Smooth muscle cell (in vitro differentiated cells): ENCODE data around the gene FIGN. TPM values are rescaled to one million over a fixed set of nuclear protein-coding genes. Genes with fewer than 3 reads are reported as not detected.

Experiments
- DNase-seq: peaks from one replicate; lab custom pipeline; 2025; ENCODE audit not compliant: unreplicated experiment; lab: John Stamatoyannopoulos, UW
- H2AFZ ChIP-seq: fragments of 200-600 bp; sonication (generic); 2 replicates; pipeline ENCODE4 v1.6.0; 2016; ENCODE audit warnings: antibody characterized with exemption, low read depth, mild to moderate bottlenecking
- H3F3A ChIP-seq: fragments of 200-600 bp; sonication (generic); 2 replicates; pipeline ENCODE4 v1.6.0; 2017; ENCODE audit warnings: antibody characterized with exemption, low read depth
- H3K27ac ChIP-seq: fragments of 200-600 bp; sonication (generic); 2 replicates; pipeline ENCODE4 v1.5.1; 2016; ENCODE audit warnings: low read depth, mild to moderate bottlenecking
- H3K27me3 ChIP-seq: fragments of 200-600 bp; sonication (generic); 2 replicates; pipeline ENCODE4 v1.6.1; 2016; ENCODE audit warnings: low read depth, mild to moderate bottlenecking
- H3K36me3 ChIP-seq: fragments of 200-600 bp; sonication (generic); 2 replicates; pipeline ENCODE4 v1.5.1; 2016; ENCODE audit warnings: low read depth
- H3K4me1 ChIP-seq: fragments of 200-600 bp; sonication (generic); 2 replicates; pipeline ENCODE4 v1.5.1; 2016; ENCODE audit warnings: low read depth
- H3K4me2 ChIP-seq: fragments of 200-600 bp; sonication (generic); 2 replicates; pipeline ENCODE4 v1.6.0; 2016; ENCODE audit warnings: mild to moderate bottlenecking
- H3K4me3 ChIP-seq: fragments of 200-600 bp; sonication (generic); 2 replicates; pipeline ENCODE4 v1.5.1; 2016; ENCODE audit warnings: mild to moderate bottlenecking
- H3K79me2 ChIP-seq: fragments of 200-600 bp; sonication (generic); 2 replicates; pipeline ENCODE4 v1.6.0; 2016; ENCODE audit warnings: low read depth, mild to moderate bottlenecking
- H3K9ac ChIP-seq: fragments of 200-600 bp; sonication (generic); 2 replicates; pipeline ENCODE4 v1.6.0; 2016; ENCODE audit warnings: low read depth
- H3K9me3 ChIP-seq: fragments of 200-600 bp; sonication (generic); replicated peaks from 2 replicates; pipeline ENCODE4 v1.5.1; 2016; ENCODE audit warnings: low read depth
- H4K20me1 ChIP-seq: fragments of 200-600 bp; sonication (generic); 2 replicates; pipeline ENCODE4 v1.6.0; 2016; ENCODE audit warnings: low read depth
- CTCF ChIP-seq: fragments of 200-600 bp; sonication (generic); IDR thresholded peaks from 2 replicates; pipeline ENCODE4 v1.5.1; 2017; ENCODE audit warnings: borderline replicate concordance, mild to moderate bottlenecking, antibody characterized with exemption; ENCODE audit not compliant: insufficient read depth, poor library complexity, severe bottlenecking
- WGBS: methylation state at CpG from one replicate; pipeline ENCODE4 v1.1.7; 2016; ENCODE audit warnings: low lambda C conversion rate; 5-methylcytosine and 5-hydroxymethylcytosine counted together
- polyA plus RNA-seq: library from polyadenylated mRNA; unstranded; fragments of >200 nt; fragmentation: Nextera tagmentation; extraction: Ambion mirVana; gene quantifications from 2 replicates; pipeline ENCODE4 v1.2.1, GENCODE V29; 2016
- total RNA-seq: library from RNA; depleted of rRNA; stranded (reverse); fragments of >200 nt; gene quantifications from 2 replicates; pipeline ENCODE4 v1.2.3, GENCODE V29; 2014

Gene FIGN
- total and polyA plus RNA-seq, 2 experiments from 2014 or later: 0.71 to 4.8 TPM

GRCh38 chr2:163753726-163754125 is 17.9 kb upstream of the FIGN start:
- Histone ChIP-seq H2AFZ (no peak overlapping the region), H4K20me1 (no peaks in the 10 kb centered on the region), H3K9me3 (no peaks in the 10 kb centered on the region), H3K4me2 (no peak overlapping the region), H3K36me3 (no peaks in the 10 kb centered on the region), H3K79me2 (no peaks in the 10 kb centered on the region), H3K4me1 (no peaks in the 10 kb centered on the region), H3K4me3 (no peak overlapping the region), H3K27me3 (no peaks in the 10 kb centered on the region), H3K27ac (no peak overlapping the region), H3K9ac (no peak overlapping the region), H3F3A (no peaks in the 10 kb centered on the region)
- WGBS: 83% methylated on average over 2 of the region's 2 CpGs
- DNase-seq: no peak
- no peak for TF ChIP-seq CTCF

- no peaks in the 10 kb centered on the region for H3K9me3 ChIP-seq
- H4K20me1 ChIP-seq: no peaks in the 10 kb centered on the region
- no peak for DNase-seq
- H3F3A ChIP-seq: no peaks in the 10 kb centered on the region
- no peak overlapping the region for H3K4me3 ChIP-seq
- no peak overlapping the region for H3K27ac ChIP-seq
- peaks cover 5% of the 10 kb centered on the region for H3K27me3 ChIP-seq
- no peaks in the 10 kb centered on the region for H3K4me1 ChIP-seq
- no peak overlapping the region for H3K4me2 ChIP-seq
- H3K9ac ChIP-seq: no peak overlapping the region
- H3K79me2 ChIP-seq: no peaks in the 10 kb centered on the region
- H2AFZ ChIP-seq: no peak overlapping the region
- 81% methylated on average over 5 of the region's 5 CpGs for WGBS
- TF ChIP-seq CTCF: no peak
- H3K36me3 ChIP-seq: no peaks in the 10 kb centered on the region
Observed at GRCh38 chr2:163752267-163752666, 16.5 kb upstream of the FIGN start.

- Histone ChIP-seq H3K4me1 (no peaks in the 10 kb centered on the region), H3K36me3 (no peaks in the 10 kb centered on the region), H4K20me1 (no peaks in the 10 kb centered on the region), H3K9me3 (no peaks in the 10 kb centered on the region), H3K79me2 (no peaks in the 10 kb centered on the region), H3K4me3 (no peak overlapping the region), H2AFZ (no peak overlapping the region), H3K4me2 (no peak overlapping the region), H3K9ac (no peak overlapping the region), H3K27me3 (peaks cover 9% of the 10 kb centered on the region), H3K27ac (no peak overlapping the region), H3F3A (no peaks in the 10 kb centered on the region)
- no peak for TF ChIP-seq CTCF
- DNase-seq: no peak
Observed at GRCh38 chr2:163751696-163752095, 15.9 kb upstream of the FIGN start.

- Histone ChIP-seq H4K20me1 (no peaks in the 10 kb centered on the region), H2AFZ (no peak overlapping the region), H3K4me3 (no peak overlapping the region), H3K9ac (no peak overlapping the region), H3F3A (no peaks in the 10 kb centered on the region), H3K27me3 (peaks cover 9% of the 10 kb centered on the region), H3K36me3 (no peaks in the 10 kb centered on the region), H3K4me2 (no peak overlapping the region), H3K79me2 (no peaks in the 10 kb centered on the region), H3K27ac (no peak overlapping the region), H3K9me3 (no peaks in the 10 kb centered on the region), H3K4me1 (no peaks in the 10 kb centered on the region)
- TF ChIP-seq CTCF: no peak
- DNase-seq: no peak
Observed at GRCh38 chr2:163748420-163748819, 12.6 kb upstream of the FIGN start.
